WERI-Rb-1 (cell line): ENCODE data around the gene SNX32.

ENCODE experiments used
- DNase-seq: peaks from one replicate; pipeline ENCODE4 v3.0.0-alpha.2; 2020
- H3K27ac ChIP-seq: fragments of 250-450 bp; sonication (Bioruptor Pico); 2 replicates; pipeline ENCODE4 v1.5.1; 2020; ENCODE audit warnings: mild to moderate bottlenecking, moderate library complexity
- H3K27me3 ChIP-seq: fragments of 250-450 bp; sonication (Bioruptor Pico); 2 replicates; pipeline ENCODE4 v1.5.1; 2021; ENCODE audit warnings: mild to moderate bottlenecking, low read depth, moderate library complexity; ENCODE audit not compliant: insufficient read depth, severe bottlenecking
- H3K36me3 ChIP-seq: fragments of 250-450 bp; sonication (Bioruptor Pico); 2 replicates; pipeline ENCODE4 v1.5.1; 2020; ENCODE audit warnings: mild to moderate bottlenecking, moderate library complexity
- H3K4me3 ChIP-seq: 2 replicates; pipeline ENCODE4 v1.5.1; 2011; ENCODE audit warnings: low read depth, mild to moderate bottlenecking, control low read depth, low read length
- H3K9me3 ChIP-seq: fragments of 250-450 bp; sonication (Bioruptor Pico); 2 replicates; pipeline ENCODE4 v1.5.1; 2021; ENCODE audit warnings: mild to moderate bottlenecking, moderate library complexity; ENCODE audit not compliant: severe bottlenecking
- CTCF ChIP-seq: IDR thresholded peaks from 2 replicates; pipeline ENCODE4 v1.5.1; 2011; ENCODE audit warnings: low read depth, mild to moderate bottlenecking, control low read depth, inconsistent platforms, low read length

Gene SNX32

DNA sequence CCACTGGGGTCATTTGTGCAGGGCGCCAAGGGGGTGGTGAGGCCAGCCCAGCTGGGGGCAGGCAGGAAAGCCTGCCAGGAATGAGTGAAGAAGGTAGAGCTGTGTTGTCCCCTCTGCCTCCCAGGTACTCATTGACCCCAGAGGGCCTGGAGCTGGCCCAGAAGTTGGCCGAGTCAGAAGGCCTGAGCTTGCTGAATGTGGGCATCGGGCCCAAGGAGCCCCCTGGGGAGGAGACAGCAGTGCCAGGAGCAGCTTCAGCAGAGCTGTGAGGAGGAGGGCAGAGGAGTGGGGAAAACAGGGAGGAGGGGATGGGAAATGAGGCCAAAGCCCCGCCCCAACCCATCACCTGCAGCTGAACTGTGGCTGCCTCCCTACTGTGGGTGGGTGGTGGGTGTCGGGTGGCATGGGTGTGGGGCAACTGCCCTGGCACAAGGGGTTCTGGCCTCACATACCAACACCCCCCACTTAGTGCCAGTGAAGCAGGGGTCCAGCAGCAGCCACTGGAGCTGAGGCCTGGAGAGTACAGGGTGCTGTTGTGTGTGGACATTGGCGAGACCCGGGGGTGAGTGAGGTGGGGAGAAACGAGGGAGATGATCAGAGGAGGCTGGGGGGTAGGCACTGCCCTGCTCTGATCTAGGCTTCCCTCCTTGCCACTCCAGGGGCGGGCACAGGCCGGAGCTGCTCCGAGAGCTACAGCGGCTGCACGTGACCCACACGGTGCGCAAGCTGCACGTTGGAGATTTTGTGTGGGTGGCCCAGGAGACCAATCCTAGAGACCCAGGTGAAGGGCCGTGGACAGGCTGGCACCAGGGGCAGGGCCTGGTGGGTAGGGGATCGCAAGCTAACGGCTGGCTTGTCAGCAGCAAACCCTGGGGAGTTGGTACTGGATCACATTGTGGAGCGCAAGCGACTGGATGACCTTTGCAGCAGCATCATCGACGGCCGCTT lies 29.5 kb downstream of the SNX32 start:
- Histone ChIP-seq H3K4me3 (no peak overlapping the region), H3K27ac (no peak overlapping the region), H3K36me3 (peaks cover 75% of the 10 kb centered on the region), H3K9me3 (no peaks in the 10 kb centered on the region), H3K27me3 (no peaks in the 10 kb centered on the region)
- DNase-seq: peak; percentile 6
- TF ChIP-seq CTCF: no peak

- Histone ChIP-seq H3K4me3 (no peak overlapping the region), H3K36me3 (peaks cover 75% of the 10 kb centered on the region), H3K27ac (no peak overlapping the region), H3K27me3 (no peaks in the 10 kb centered on the region), H3K9me3 (no peaks in the 10 kb centered on the region)
- TF ChIP-seq CTCF: no peak
- no peak for DNase-seq
These were observed 30.3 kb downstream of the SNX32 start for GRCh38 chr11:65863889-65864705.

GRCh38 chr11:65864706-65865471 lies 31.1 kb downstream of the SNX32 start:
- Histone ChIP-seq H3K36me3 (peaks cover 75% of the 10 kb centered on the region), H3K27me3 (no peaks in the 10 kb centered on the region), H3K27ac (no peak overlapping the region), H3K9me3 (no peaks in the 10 kb centered on the region), H3K4me3 (no peak overlapping the region)
- peak; percentile 6 for DNase-seq
- no peak for TF ChIP-seq CTCF

- no peak for TF ChIP-seq CTCF
- no peaks in the 10 kb centered on the region for H3K9me3 ChIP-seq
- H3K36me3 ChIP-seq: peaks cover 73% of the 10 kb centered on the region
- DNase-seq: no peak
- H3K4me3 ChIP-seq: no peak overlapping the region
- no peak overlapping the region for H3K27ac ChIP-seq
- H3K27me3 ChIP-seq: no peaks in the 10 kb centered on the region
These were observed 31.9 kb downstream of the SNX32 start for GRCh38 chr11:65865550-65866172.

GRCh38 chr11:65866509-65867283 lies 32.9 kb downstream of the SNX32 start:
- no peak for TF ChIP-seq CTCF
- Histone ChIP-seq H3K9me3 (no peaks in the 10 kb centered on the region), H3K36me3 (peaks cover 64% of the 10 kb centered on the region), H3K4me3 (no peak overlapping the region), H3K27me3 (no peaks in the 10 kb centered on the region), H3K27ac (no peak overlapping the region)
- DNase-seq: no peak
